ENCODE data around the gene TMEM81. TPM values are rescaled to one million over a fixed set of nuclear protein-coding genes. Genes with fewer than 3 reads are reported as not detected.

Gene TMEM81
- total RNA-seq, 1 donor from 2014 or later, result 3.6 TPM

GRCh38 chr1:205047764-205048231 is 36.5 kb downstream of the TMEM81 start:
- no peaks in the 10 kb centered on the region for H3K9me3 Mint-ChIP-seq (ENCODE audit: unreplicated experiment)
- no peak overlapping the region for H3K27ac Mint-ChIP-seq (ENCODE audit: unreplicated experiment)
- H3K4me1 Mint-ChIP-seq (ENCODE audit: unreplicated experiment), result no peaks in the 10 kb centered on the region
- no peak overlapping the region for H3K4me3 Mint-ChIP-seq (ENCODE audit: unreplicated experiment)
- peaks cover 29% of the 10 kb centered on the region for H3K27me3 Mint-ChIP-seq (ENCODE audit: unreplicated experiment)
- no peak for DNase-seq (ENCODE audit: extremely low spot score, unreplicated experiment)
- TF ChIP-seq CTCF (IDR thresholded peaks at IDR 0.05), result no peak
- no peaks in the 10 kb centered on the region for H3K36me3 Mint-ChIP-seq (ENCODE audit: unreplicated experiment)

DNA sequence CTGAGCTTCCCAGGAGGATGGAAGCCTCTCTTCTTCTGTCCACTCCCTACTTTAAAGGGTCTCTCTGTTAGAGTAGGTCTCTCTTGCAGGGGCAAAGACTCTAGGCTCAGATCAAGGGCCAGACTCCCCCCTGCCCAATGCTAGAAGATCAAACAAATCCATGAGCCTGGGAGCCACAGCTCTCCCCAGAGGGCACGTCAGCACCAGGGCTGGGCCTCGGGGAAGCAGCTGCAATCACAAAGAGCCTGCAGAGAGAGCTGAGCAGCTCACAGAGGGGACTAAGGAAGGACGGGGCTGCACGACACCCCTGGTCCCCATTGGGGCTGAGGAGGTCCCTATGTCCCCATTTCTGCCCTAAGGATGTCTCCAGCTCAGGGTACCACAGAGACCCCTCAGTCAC is 37.4 kb downstream of the TMEM81 start:
- Mint-ChIP-seq H3K4me1 (ENCODE audit: unreplicated experiment) (no peaks in the 10 kb centered on the region), H3K9me3 (ENCODE audit: unreplicated experiment) (no peaks in the 10 kb centered on the region), H3K36me3 (ENCODE audit: unreplicated experiment) (no peaks in the 10 kb centered on the region), H3K4me3 (ENCODE audit: unreplicated experiment) (no peak overlapping the region), H3K27me3 (ENCODE audit: unreplicated experiment) (peaks cover 32% of the 10 kb centered on the region), H3K27ac (ENCODE audit: unreplicated experiment) (no peak overlapping the region)
- no peak for DNase-seq (ENCODE audit: extremely low spot score, unreplicated experiment)
- TF ChIP-seq CTCF (IDR thresholded peaks at IDR 0.05), result no peak

DNA sequence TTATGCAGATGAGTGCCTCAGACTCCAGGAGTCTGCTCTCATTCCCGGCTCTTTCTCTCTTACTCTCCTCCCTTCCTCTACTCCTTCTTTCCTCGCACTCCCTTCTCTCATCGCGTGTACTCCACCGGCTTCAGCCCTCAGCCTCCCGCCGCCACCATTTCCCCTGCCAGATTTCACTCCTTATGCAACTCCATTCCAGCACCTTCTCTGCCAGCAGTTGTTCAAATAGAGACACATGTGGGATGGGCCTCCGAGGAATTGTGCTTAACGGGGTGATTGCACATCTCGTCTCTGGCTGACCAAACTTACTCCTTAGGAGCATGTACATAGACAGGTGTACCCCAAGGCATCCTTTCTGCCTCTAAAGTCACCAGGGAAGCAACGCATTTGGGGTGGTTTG is 39.1 kb downstream of the TMEM81 start:
- Mint-ChIP-seq H3K9me3 (ENCODE audit: unreplicated experiment) (no peaks in the 10 kb centered on the region), H3K36me3 (ENCODE audit: unreplicated experiment) (no peaks in the 10 kb centered on the region), H3K27me3 (ENCODE audit: unreplicated experiment) (peaks cover 45% of the 10 kb centered on the region), H3K4me3 (ENCODE audit: unreplicated experiment) (no peak overlapping the region), H3K4me1 (ENCODE audit: unreplicated experiment) (no peaks in the 10 kb centered on the region), H3K27ac (ENCODE audit: unreplicated experiment) (no peak overlapping the region)
- no peak for DNase-seq (ENCODE audit: extremely low spot score, unreplicated experiment)
- no peak for TF ChIP-seq CTCF (IDR thresholded peaks at IDR 0.05)

GRCh38 chr1:205044741-205045140 is 39.5 kb downstream of the TMEM81 start:
- TF ChIP-seq CTCF (IDR thresholded peaks at IDR 0.05), result no peak
- Mint-ChIP-seq H3K36me3 (ENCODE audit: unreplicated experiment) (no peaks in the 10 kb centered on the region), H3K9me3 (ENCODE audit: unreplicated experiment) (no peaks in the 10 kb centered on the region), H3K4me1 (ENCODE audit: unreplicated experiment) (no peaks in the 10 kb centered on the region), H3K4me3 (ENCODE audit: unreplicated experiment) (no peak overlapping the region), H3K27me3 (ENCODE audit: unreplicated experiment) (peaks cover 45% of the 10 kb centered on the region), H3K27ac (ENCODE audit: unreplicated experiment) (no peak overlapping the region)
- no peak for DNase-seq (ENCODE audit: extremely low spot score, unreplicated experiment)

DNA sequence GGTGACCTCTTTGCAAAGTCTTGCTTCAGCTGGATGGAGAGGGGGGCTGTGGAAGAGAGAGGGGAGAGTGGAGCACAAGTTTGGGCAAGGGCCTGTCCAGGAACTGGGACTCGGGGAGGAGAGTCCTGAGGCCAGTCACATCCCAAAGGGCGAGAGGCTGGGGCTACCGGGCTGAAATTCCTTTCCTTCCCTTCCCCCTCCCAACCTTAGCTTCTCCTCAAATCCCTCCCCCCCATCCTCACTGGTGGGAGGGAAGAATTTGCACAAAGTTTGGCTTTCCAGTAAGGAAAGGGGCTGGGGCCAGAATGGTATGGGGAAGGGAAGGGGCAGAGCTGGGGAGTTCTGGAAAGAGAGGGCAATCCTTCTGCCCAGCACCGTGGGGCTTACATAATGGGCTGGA is 40.4 kb downstream of the TMEM81 start:
- no peaks in the 10 kb centered on the region for H3K4me1 Mint-ChIP-seq (ENCODE audit: unreplicated experiment)
- no peak overlapping the region for H3K27ac Mint-ChIP-seq (ENCODE audit: unreplicated experiment)
- no peak overlapping the region for H3K4me3 Mint-ChIP-seq (ENCODE audit: unreplicated experiment)
- no peak for TF ChIP-seq CTCF (IDR thresholded peaks at IDR 0.05)
- no peaks in the 10 kb centered on the region for H3K9me3 Mint-ChIP-seq (ENCODE audit: unreplicated experiment)
- H3K36me3 Mint-ChIP-seq (ENCODE audit: unreplicated experiment), result no peaks in the 10 kb centered on the region
- H3K27me3 Mint-ChIP-seq (ENCODE audit: unreplicated experiment), result peaks cover 49% of the 10 kb centered on the region
- DNase-seq (ENCODE audit: extremely low spot score, unreplicated experiment), result no peak

Measured in osteocyte (in vitro differentiated cells).